ENCODE data around the gene PLA2G2C. TPM values are rescaled to one million over a fixed set of nuclear protein-coding genes. Genes with fewer than 3 reads are reported as not detected.

The PLA2G2C gene
- total RNA-seq, 2 experiments from 2014 or later, result not detected

Other genes with a start within 250 kb of the PLA2G2C start
- not detected for gene PLA2G2A, start 206.9 kb downstream of the PLA2G2C start, total RNA-seq
- gene PLA2G5, start 116.3 kb downstream of the PLA2G2C start, total RNA-seq, result not detected
- gene PLA2G2D, start 67.0 kb downstream of the PLA2G2C start, total RNA-seq, result not detected
- gene PLA2G2F, start 47.2 kb downstream of the PLA2G2C start, total RNA-seq, result not detected
- gene UBXN10, start 422 bp downstream of the PLA2G2C start, total RNA-seq, result under 1 TPM; 0.21 to 0.22 TPM
- under 1 TPM in 1 of 2 experiments, not detected in 1; 0.15 TPM for gene VWA5B1, start 104.4 kb upstream of the PLA2G2C start, total RNA-seq